MCF 10A (cell line): Measurements from ENCODE around the gene SREBF2. TPM values are rescaled to one million over a fixed set of nuclear protein-coding genes. Genes with fewer than 3 reads are reported as not detected.

Source experiments
- BruUV-seq: library from RNA; stranded (reverse); fragments of 400-500 nt; replicated peaks from 2 replicates; lab custom pipeline; 2021; lab: Mats Ljungman, UMichigan
- CTCF ChIA-PET: fragments of 300-600 bp; sonication (Branson Sonifier 250); formaldehyde crosslinking; extraction: SDS; loops from one replicate; lab custom pipeline; 2021; ENCODE audit warnings: antibody characterized with exemption, inconsistent platforms; lab: Yijun Ruan, JAX
- POLR2A ChIA-PET: fragments of 300-600, 350-650 bp; sonication (Branson Sonifier 250); formaldehyde crosslinking; extraction: SDS; loops from one replicate; lab custom pipeline; 2020; ENCODE audit warnings: antibody characterized with exemption, inconsistent platforms; lab: Yijun Ruan, JAX
- DNase-seq: peaks from one replicate; pipeline ENCODE4 v3.0.0-alpha.2; 2018; ENCODE audit not compliant: unreplicated experiment
- H3K27ac Mint-ChIP-seq: one replicate; pipeline ENCODE4 v1.8.0; 2022; ENCODE audit warnings: mild to moderate bottlenecking, low read depth, mixed read lengths; ENCODE audit not compliant: unreplicated experiment
- H3K27me3 Mint-ChIP-seq: one replicate; pipeline ENCODE4 v1.8.0; 2022; ENCODE audit warnings: mixed read lengths; ENCODE audit not compliant: insufficient read depth, unreplicated experiment
- H3K36me3 Mint-ChIP-seq: one replicate; pipeline ENCODE4 v1.8.0; 2022; ENCODE audit warnings: mild to moderate bottlenecking, moderate library complexity, mixed read lengths; ENCODE audit not compliant: insufficient read depth, unreplicated experiment
- H3K4me1 Mint-ChIP-seq: one replicate; pipeline ENCODE4 v1.8.0; 2022; ENCODE audit warnings: mixed read lengths; ENCODE audit not compliant: insufficient read depth, unreplicated experiment
- H3K4me3 Mint-ChIP-seq: one replicate; pipeline ENCODE4 v1.8.0; 2022; ENCODE audit warnings: mild to moderate bottlenecking, moderate library complexity, mixed read lengths; ENCODE audit not compliant: unreplicated experiment
- H3K9me3 Mint-ChIP-seq: one replicate; pipeline ENCODE4 v1.8.0; 2022; ENCODE audit warnings: mixed read lengths; ENCODE audit not compliant: unreplicated experiment
- CTCF ChIP-seq: fragments of 200-600 bp; IDR thresholded peaks from one replicate; pipeline ENCODE4 v1.8.0; 2022; ENCODE audit warnings: antibody characterized with exemption, mild to moderate bottlenecking; ENCODE audit not compliant: unreplicated experiment
- intact Hi-C: fragments of 100-400 bp; cut with micrococcal nuclease; formaldehyde crosslinking; loops from 2 replicates; pipeline ENCODE4 v1.14.1; 2022
- microRNA-seq: library from miRNA; unstranded; fragments of <30 nt; microRNA quantifications from one replicate; pipeline ENCODE4 v1.2.0, GENCODE V29; 2022
- total RNA-seq: library from RNA; stranded (reverse); gene quantifications from 2 replicates; pipeline ENCODE4 v1.2.3, GENCODE V29; 2022

SREBF2 gene
- total RNA-seq, 1 experiment from 2014 or later: 104 TPM

- TF ChIP-seq CTCF: no peak
- BruUV-seq: no TSS peak
- ChIA-PET POLR2A (interaction anchor here (0.6 to 1.2 kb wide), 2 partner anchors 152 to 263 kb away, joined by 3 to 4 read pairs; partner anchors contain the start of genes CCDC134 and SNU13), CTCF (interaction anchor here (1.0 kb wide), 1 partner anchor 124 kb away, joined by 3 read pairs; no protein-coding TSS in a partner anchor)
- no peak within 1 kb of the TSS for H3K4me3 Mint-ChIP-seq
- H3K27ac Mint-ChIP-seq: no peak within 1 kb of the TSS
- no peaks in the 10 kb centered on the region for H3K27me3 Mint-ChIP-seq
- H3K36me3 Mint-ChIP-seq: no peaks in the 10 kb centered on the region
- no peaks in the 10 kb centered on the region for H3K9me3 Mint-ChIP-seq
- intact Hi-C loops: no loop called here
- H3K4me1 Mint-ChIP-seq: no peaks in the 10 kb centered on the region
- DNase-seq: no peak
Measured at GRCh38 chr22:41951898-41952474, 119.1 kb downstream of the SREBF2 start, which contains the start of gene SMIM45. SMIM45 (plus strand) TSS chr22:41952150.

- TF ChIP-seq CTCF: no peak
- intact Hi-C loops: no loop called here
- H3K27me3 Mint-ChIP-seq: no peaks in the 10 kb centered on the region
- DNase-seq: no peak
- H3K27ac Mint-ChIP-seq: no peak overlapping the region
- ChIA-PET CTCF (no interaction called here), POLR2A (interaction anchor here (0.6 kb wide), 1 partner anchor 264 kb away, joined by 4 read pairs; the partner anchor contains the start of gene SNU13)
- no peaks in the 10 kb centered on the region for H3K9me3 Mint-ChIP-seq
- peaks cover 4% of the 10 kb centered on the region for H3K36me3 Mint-ChIP-seq
- BruUV-seq: no TSS peak
- no peak overlapping the region for H3K4me3 Mint-ChIP-seq
- H3K4me1 Mint-ChIP-seq: no peaks in the 10 kb centered on the region
Measured at GRCh38 chr22:41952713-41953112, 119.8 kb downstream of the SREBF2 start.

Small RNA genes lying within 50 kb of the gene (microRNA-seq; reads per million reads assigned to microRNA genes)
- gene MIR33A: 79.7 reads per million, percentile 70 among the genes with 10 or more reads in this experiment

Other genes starting within 250 kb of the SREBF2 start
- gene PMM1, start 243.3 kb upstream of the SREBF2 start, total RNA-seq: 29.9 and 30.9 TPM in 2 replicates
- gene DESI1, start 212.1 kb upstream of the SREBF2 start, total RNA-seq: 59.6 and 67.2 TPM in 2 replicates
- gene XRCC6, start 211.8 kb upstream of the SREBF2 start, total RNA-seq: 173 and 203 TPM in 2 replicates
- 280 and 286 TPM in 2 replicates for gene SNU13, start 144.2 kb upstream of the SREBF2 start, total RNA-seq
- gene MEI1, start 133.6 kb upstream of the SREBF2 start, total RNA-seq: not detected in 2 replicates
- gene CCDC134, start 32.4 kb upstream of the SREBF2 start, total RNA-seq: 4.0 and 4.3 TPM in 2 replicates
- not detected in 2 replicates for gene SHISA8, start 82.0 kb downstream of the SREBF2 start, total RNA-seq
- 0.12 TPM in 2 replicates for gene TNFRSF13C, start 93.7 kb downstream of the SREBF2 start, total RNA-seq
- 9.1 and 21.1 TPM in 2 replicates for gene CENPM, start 114.0 kb downstream of the SREBF2 start, total RNA-seq
- 0.21 and 0.29 TPM in 2 replicates for gene SEPTIN3, start 136.3 kb downstream of the SREBF2 start, total RNA-seq
- 0.66 and 1.1 TPM in 2 replicates for gene WBP2NL, start 165.7 kb downstream of the SREBF2 start, total RNA-seq
- gene NAGA, start 237.7 kb downstream of the SREBF2 start, total RNA-seq: 8.0 and 9.1 TPM in 2 replicates
- 0.27 TPM in 1 of 2 replicates, not detected in the other for gene PHETA2, start 241.1 kb downstream of the SREBF2 start, total RNA-seq
- 76.9 and 96.7 TPM in 2 replicates for gene SMDT1, start 246.6 kb downstream of the SREBF2 start, total RNA-seq